ENCODE results near the gene RELB.

Gene RELB

DNA sequence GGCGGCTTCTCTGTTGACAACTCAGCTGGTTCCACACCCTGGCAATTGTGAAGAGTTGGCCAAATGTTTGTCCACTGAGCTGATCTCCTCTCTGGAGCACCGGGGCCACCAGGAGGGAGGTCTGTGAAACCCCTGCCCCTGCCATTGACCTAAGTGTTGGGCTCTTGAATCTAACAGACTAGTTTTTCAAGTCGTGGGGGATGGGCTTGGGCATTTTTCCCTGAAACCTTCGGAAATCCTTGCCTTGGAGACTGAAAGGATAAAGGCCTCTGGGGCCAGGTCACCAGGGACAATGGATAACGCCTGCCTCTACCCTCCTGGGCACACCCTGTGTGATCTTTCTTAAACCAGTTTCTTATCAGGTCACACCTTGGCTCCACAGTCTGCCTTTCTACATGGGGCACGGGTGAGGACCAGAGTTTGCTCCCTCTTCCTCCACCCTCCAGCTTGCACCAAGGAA is 78.7 kb downstream of the RELB start:
- DNase-seq (ENCODE audit: low read depth) = no peak

DNA sequence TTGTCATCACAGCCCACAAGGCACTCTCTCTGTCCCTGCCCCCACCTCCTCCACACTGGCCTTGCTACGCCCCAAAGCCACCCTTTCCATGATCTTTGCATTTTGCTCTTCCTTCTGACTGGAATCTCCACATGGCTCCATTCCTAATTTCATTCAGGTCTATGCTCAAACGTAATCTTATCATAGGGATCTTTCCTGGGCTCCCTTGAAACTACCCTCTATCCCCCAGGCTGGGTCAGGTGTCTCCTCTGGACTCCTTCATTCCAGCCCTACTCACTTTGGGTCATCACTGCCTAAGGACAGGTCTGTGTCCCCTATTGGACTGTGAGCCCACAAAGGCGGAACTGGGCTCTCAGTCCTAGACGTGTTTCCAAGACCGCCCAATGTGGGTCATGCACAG is 80.9 kb downstream of the RELB start:
- no peak for DNase-seq (ENCODE audit: low read depth)

DNA sequence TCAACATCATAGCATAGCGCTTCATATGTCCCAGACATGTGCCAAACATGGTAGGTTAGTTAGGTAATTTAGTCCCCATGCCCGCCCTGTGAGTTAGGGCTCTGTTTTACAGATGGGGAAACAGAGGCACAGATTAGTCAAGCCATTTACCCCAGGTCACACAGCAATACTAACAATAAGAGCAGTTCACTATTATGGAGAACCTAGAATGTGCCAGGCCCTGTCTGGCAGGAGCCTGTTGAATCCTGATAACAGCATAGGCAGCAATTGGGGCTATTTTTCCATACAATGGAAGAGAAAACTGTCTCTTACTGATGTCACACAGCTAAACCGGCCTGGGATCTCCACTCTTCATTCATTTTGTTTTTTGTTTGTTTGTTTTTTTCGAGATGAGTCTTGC is 85.2 kb downstream of the RELB start:
- DNase-seq (ENCODE audit: low read depth) = no peak

DNA sequence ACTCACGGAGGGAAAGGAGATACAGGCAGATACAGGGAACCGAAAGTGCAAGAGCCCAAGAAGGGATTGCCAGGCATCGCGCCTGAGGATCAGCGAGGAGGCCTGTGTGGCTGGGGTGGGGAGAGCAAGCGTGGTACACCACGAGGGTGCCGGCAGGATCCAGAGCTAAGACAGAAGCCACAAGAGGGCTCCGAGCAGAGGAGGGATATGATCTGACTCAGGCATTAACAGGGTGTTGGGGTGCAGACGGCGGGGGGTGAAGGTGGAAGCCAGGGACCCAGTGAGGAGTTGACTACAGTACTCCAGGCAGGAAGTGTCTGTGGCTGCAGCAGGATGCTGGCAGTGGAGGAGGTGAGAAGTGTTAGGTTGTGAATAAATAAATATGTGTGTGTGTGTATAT is 86.3 kb downstream of the RELB start:
- DNase-seq (ENCODE audit: low read depth) = no peak

Data from stimulated activated CD8-positive, alpha-beta memory T cell treated with anti-CD3 and anti-CD28 coated beads, Interleukin-15, amount 100 ng/mL, for 24 hours (primary cell).